22Rv1 (cell line): ENCODE data around the gene PLAU.

Experiments used
- H3K27ac ChIP-seq: fragments of 450-650 bp; 2 replicates; pipeline ENCODE4 v1.5.1; 2017
- ZFX ChIP-seq: fragments of 450-650 bp; IDR thresholded peaks from 2 replicates; pipeline ENCODE4 v1.6.1; 2017; ENCODE audit warnings: antibody characterized with exemption, borderline replicate concordance
- TF ChIP-seq, protein P1 (sequence below): fragments of 450-650 bp; IDR thresholded peaks from 2 replicates; pipeline ENCODE4 v1.5.1; 2017; ENCODE audit warnings: mild to moderate bottlenecking

The PLAU gene

GRCh38 chr10:73910764-73911552 lies at the start of gene PLAU:
Gene PLAU, plus strand, starts transcription at chr10:73911132. Its CDS starts 424 bp downstream, at chr10:73911556.
- TF ChIP-seq, protein P1, sequence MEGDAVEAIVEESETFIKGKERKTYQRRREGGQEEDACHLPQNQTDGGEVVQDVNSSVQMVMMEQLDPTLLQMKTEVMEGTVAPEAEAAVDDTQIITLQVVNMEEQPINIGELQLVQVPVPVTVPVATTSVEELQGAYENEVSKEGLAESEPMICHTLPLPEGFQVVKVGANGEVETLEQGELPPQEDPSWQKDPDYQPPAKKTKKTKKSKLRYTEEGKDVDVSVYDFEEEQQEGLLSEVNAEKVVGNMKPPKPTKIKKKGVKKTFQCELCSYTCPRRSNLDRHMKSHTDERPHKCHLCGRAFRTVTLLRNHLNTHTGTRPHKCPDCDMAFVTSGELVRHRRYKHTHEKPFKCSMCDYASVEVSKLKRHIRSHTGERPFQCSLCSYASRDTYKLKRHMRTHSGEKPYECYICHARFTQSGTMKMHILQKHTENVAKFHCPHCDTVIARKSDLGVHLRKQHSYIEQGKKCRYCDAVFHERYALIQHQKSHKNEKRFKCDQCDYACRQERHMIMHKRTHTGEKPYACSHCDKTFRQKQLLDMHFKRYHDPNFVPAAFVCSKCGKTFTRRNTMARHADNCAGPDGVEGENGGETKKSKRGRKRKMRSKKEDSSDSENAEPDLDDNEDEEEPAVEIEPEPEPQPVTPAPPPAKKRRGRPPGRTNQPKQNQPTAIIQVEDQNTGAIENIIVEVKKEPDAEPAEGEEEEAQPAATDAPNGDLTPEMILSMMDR, result no peak
- no peak for TF ChIP-seq ZFX
- no peak within 1 kb of the TSS for H3K27ac ChIP-seq

- TF ChIP-seq ZFX, result no peak
- TF ChIP-seq, protein P1, result no peak
- no peak overlapping the region for H3K27ac ChIP-seq
Observed at GRCh38 chr10:73862011-73862410, 48.9 kb upstream of the PLAU start.

- no peak overlapping the region for H3K27ac ChIP-seq
- no peak for TF ChIP-seq ZFX
- TF ChIP-seq, protein P1, result no peak
Observed at GRCh38 chr10:73863039-73863817, 47.7 kb upstream of the PLAU start.

GRCh38 chr10:73864229-73864628 lies 46.7 kb upstream of the PLAU start:
- TF ChIP-seq, protein P1, result no peak
- no peak for TF ChIP-seq ZFX
- no peak overlapping the region for H3K27ac ChIP-seq

- H3K27ac ChIP-seq, result no peak overlapping the region
- TF ChIP-seq, protein P1, result no peak
- no peak for TF ChIP-seq ZFX
Observed at GRCh38 chr10:73865107-73865458, 45.8 kb upstream of the PLAU start.

DNA sequence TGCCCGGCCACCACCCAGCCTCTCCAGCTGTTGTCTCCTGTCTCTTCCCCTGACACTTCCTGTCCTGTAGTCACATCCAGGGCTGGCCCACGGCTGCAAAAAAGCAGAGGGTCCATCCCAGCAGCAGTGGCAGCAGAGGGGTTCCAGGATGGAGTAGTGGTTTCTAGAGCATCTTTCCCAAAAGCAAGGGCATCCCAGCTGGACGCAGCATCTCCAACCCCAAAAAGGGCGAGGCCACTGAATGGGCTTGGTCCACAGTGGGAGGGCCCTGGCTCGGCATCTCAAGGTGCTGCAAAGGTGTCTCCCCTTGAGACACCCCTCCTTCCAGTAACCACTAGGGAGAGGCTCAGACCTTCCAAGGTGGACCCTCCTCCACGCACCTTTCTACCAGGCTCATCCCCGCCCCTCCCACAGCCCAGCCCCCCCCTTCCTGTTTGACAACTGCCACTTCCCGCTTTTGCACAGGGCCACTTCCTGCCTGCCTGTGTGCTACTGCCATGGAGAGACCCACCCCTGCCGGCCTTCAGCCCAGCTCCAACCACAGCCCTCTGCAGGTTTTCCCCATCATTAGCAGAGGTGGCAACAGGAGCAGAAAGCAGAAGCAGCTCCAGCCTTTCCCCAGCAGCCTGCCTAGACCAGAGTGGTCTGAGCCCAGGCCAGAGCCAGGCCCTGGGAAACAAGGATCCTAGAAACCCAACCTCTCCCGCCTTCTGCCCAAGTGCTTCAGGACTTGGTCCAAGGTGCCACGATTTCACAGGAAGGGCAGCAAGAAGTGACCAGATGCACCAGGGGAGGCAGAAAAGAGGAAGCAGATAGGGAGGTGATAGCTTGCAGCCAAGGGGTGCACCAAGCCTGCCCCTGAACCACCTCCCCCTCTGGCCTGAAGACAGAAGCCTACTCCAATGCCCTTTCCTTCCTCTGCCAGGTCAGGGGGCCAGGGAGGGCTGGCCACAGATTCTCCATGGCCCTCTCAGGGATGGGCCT lies 45.2 kb upstream of the PLAU start:
- H3K27ac ChIP-seq, result no peak overlapping the region
- TF ChIP-seq ZFX, result no peak
- TF ChIP-seq, protein P1, result no peak
